NCI-H1092 treated with DMSO at 0.1 percent for 48 hours (cell line): ENCODE measurements around the gene ZC3H18.
"Not testable (repeated sequence)": the region's sequence is repeated elsewhere in the genome, so short reads cannot be mapped to it uniquely, and the experiment has no call there.

Experiments
- DNase-seq: peaks from one replicate; lab custom pipeline; 2025; lab: John Stamatoyannopoulos, UW

ZC3H18 gene

DNA sequence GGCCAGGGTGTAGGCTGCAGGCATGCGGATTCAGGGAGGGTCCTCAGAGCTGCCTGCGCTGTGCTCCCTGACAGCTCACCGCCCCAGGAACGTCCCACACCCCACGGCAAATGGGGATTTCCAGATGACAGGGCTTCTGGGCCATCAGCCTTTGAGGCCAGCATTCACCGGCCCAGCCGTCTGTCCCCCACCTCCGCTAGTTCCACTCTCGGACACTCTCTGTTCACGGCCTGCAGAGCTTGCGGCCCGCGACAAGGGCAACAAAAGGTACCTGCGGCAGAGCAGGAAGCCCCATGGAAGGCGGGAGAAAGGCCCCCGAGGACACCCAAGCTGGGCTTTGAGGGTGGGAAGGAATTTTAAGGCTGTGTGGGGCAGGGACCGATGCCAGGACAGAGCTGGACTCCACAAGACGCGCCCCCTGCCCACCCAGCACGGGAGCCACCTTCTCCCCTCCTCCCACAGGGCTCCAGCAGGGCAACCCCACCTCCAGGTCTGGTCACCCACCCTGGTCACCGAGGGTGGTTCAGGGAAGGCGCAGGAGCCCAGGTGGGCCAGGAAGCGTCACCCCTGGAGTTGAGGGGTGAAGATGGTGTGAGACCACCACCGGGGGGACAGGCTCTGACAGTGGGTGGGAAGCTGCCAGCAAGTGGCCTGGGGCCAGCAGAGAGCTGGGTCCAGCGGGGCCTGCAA lies 86.2 kb downstream of the ZC3H18 start:
- no peak for DNase-seq

- no peak for DNase-seq
Measured at GRCh38 chr16:88657371-88657770, 87.2 kb downstream of the ZC3H18 start.

DNA sequence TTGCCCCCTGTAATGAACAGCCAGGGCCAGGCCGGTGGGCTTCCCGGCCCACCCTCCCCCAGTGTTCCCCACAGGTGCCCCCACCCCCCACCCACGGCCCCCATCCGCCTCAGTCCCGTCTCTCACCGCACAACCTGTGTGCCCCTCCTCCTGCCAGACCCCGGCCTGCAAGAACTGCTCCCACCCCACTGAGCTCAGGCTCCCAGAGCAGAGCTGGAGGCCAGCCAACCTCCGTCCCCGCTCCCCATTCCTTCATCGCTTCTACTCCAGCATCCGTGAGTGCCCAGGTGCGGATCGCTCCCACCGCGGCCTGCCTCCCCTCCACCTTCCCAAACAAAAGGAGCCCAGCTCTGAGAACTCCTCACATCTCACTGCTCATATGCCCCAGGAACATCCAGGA lies 88.5 kb downstream of the ZC3H18 start:
- DNase-seq = no peak

GRCh38 chr16:88659160-88659559 lies 89.0 kb downstream of the ZC3H18 start:
- DNase-seq = no peak

DNA sequence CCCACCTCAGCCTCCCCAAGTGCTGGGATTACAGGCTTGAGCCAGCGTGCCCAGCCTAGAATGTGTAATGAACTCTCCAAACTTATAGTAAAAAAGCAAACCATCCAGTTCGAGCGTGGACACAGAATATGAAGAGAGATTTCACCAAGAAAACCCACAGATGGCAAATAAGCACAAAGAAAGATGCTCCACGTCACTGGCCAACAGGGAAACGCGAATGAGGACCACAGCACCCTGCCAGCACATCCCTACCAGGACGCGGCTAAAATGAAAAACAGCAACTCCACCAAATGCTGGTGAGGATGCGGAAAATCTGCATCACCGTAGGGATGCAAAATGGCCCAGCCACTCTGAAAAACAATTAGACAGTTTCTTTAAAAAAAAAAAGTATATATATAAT lies 91.3 kb downstream of the ZC3H18 start:
- no peak for DNase-seq

DNA sequence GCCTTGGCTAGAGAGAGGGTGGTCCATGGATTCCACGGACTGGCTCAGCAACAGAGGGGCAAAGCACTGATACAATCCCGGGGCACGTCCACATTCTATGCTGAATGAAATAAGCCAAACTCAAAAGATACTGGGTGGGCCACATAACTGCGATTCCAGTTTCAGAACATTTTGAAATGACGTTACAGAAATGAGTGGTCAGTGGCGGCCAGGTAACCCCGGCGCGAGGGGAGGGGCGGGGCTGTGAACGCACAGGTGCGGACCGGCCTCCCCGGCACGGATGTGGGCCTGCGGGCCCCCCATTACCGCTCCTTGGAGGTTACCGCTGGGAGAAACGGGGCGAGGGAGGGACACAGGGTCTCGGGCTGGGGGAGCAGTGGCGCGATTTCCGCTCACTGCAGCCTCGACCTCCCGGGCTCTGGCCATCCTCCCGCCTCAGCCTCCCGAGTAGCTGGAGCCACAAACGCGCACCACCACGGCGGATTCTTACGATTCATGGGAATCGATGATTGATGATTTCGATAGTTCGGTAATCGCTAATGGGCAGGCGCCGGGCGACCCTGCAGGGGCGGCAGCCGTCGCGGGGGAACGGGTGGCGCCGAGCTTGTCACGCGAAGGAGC lies 92.1 kb downstream of the ZC3H18 start:
- no peak for DNase-seq

GRCh38 chr16:88662843-88663606 lies 92.8 kb downstream of the ZC3H18 start, which contains the start of gene MVD:
Gene MVD, minus strand, starts transcription at chr16:88663091. Its CDS starts 11 bp downstream, at chr16:88663080.
- peak; percentile 97 for DNase-seq

- DNase-seq = no peak
Measured at GRCh38 chr16:88665148-88665547, 94.9 kb downstream of the ZC3H18 start.

- DNase-seq = no peak
Measured at GRCh38 chr16:88665570-88665969, 95.4 kb downstream of the ZC3H18 start.

GRCh38 chr16:88667461-88667860 lies 97.3 kb downstream of the ZC3H18 start:
- DNase-seq = no peak

DNA sequence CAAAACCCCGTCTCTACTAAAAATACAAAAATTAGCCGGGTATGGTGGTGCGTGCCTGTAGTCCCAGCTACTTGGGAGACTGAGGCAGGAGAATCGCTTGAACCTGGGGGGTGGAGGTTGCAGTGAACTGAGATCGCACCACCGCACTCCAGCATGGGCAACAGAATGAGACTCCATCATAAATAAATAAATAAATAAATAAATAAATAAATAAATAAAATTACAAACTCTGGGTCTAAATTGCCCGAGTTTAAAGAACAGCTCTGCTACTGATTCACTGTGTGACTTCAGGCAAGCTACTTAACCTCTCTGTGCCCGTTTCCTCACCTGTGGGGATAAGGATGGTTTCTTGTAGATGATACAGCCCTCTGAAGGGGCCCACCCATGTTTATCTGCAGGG lies 99.3 kb downstream of the ZC3H18 start:
- not testable (repeated sequence) for DNase-seq

GRCh38 chr16:88669980-88670379 lies 99.8 kb downstream of the ZC3H18 start:
- DNase-seq = no peak

DNA sequence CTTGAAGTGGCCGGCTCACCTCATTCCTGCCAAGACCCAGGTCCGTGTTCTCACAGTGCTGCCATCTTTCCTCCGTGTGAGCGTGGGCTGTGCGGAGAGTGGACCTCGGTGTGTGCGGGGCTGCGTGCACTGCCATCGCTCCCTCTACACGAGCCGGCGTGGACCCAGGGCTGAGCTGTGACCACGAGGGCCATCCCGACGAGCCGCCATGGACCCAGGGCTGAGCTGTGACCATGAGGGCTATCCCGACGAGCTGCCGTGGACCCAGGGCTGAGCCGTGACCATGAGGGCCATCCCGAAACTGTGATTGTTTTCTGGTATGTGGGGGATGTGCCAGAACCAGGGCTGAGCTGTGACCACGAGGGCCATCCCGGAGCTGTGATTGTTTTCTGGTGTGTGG lies 101.6 kb downstream of the ZC3H18 start:
- no peak for DNase-seq

GRCh38 chr16:88672776-88673175 lies 102.6 kb downstream of the ZC3H18 start:
- no peak for DNase-seq

DNA sequence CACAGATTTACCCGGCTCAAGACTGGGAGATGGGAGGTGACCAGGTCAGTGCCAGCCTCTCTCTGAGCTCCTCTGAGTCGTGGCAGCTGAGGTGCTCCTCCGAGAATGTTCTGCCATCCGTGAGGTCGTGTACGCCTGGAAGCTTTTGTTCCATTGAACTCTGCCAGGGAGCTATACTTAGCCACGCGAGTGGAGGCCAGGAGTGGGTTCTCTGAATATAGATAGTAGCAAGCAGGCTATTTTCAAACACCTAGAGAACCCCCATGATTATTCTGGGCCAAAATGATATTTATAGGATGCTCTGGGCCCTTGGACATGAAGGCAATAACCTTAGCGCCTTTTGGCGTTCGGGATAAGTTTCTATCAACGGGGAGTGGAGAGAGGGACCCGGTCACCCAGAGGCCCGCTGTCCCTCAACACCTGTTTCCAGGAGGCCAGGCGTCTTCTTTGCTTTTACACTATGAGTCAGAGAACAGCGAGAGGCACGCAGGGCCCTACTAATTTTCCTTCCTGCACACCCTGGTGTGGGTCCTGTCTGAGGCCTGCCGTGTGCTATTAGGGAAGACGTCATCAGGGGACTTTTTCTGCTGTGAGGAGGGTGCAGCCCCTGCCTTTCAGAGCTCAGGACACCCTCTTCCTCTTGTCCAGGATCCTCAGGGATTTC lies 103.6 kb downstream of the ZC3H18 start:
- DNase-seq = no peak

- no peak for DNase-seq
Measured at GRCh38 chr16:88676502-88677242, 106.5 kb downstream of the ZC3H18 start.

DNA sequence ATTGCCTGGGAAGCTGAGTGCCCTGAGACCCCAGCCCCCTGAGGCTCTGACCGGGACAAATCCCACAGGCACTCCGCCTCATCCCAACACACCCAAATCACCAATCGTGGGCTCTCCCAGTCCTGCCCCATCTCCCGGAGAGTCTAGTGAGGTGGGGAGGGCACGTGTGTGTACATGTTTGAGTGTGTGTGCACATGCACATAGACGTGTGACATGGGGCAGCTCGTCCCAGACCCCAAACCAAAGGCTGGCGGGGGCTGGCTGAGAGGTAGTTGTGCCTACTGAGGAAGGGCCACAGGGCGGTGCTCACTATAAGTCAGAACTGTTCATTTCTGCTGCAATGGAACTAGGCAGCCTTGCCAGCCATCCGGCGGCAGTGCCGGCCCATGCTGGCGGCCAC lies 107.5 kb downstream of the ZC3H18 start:
- DNase-seq = no peak

GRCh38 chr16:88678224-88678979 lies 108.2 kb downstream of the ZC3H18 start:
- DNase-seq = no peak

- no peak for DNase-seq
Measured at GRCh38 chr16:88680554-88681083, 110.4 kb downstream of the ZC3H18 start.

DNA sequence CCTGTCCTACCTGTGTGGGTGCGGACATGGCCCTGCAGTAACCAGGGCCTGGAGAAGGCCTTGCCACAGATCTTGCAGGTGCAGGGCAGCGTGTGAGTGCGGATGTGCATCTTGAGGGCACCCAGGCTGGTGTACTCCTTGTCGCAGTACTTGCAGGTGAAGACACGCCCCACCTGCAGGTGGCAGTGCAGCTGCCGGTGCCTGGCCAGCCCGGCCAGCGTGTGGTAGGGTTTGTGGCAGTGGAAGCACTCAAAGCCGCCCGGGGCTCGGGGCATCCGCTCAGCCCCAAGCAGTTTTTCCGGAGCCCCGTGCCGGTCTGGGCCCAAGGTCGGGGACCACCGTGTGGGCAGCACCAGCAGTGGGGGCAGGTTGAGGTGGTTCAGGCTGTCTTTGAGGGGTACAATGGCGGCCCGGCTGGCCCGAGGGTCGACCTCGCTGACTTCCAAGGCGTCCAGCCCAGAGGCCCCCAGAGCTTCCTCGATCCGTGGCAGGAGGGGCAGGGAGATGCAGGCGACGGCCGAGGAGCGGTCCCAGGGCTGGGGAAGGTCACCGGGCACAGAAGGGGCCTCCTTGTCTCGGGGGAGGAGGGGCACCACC lies 111.0 kb downstream of the ZC3H18 start:
- no peak for DNase-seq
